Endometrial microvascular endothelial cells (primary cell): ENCODE results near the gene LSM10. TPM values are rescaled to one million over a fixed set of nuclear protein-coding genes. Genes with fewer than 3 reads are reported as not detected.

Experiments
- in situ Hi-C: cut with HindIII; loops from 2 replicates; pipeline ENCODE4 v1.10.0; 2017; ENCODE audit warnings: low sequenced_read_pairs, low pct_unique_long_range_greater_than_20kb; ENCODE audit errors: inconsistent ontology term
- total RNA-seq: library from RNA; depleted of rRNA; stranded (reverse); fragments of >200 nt; gene quantifications from one replicate; pipeline ENCODE4 v1.2.3, GENCODE V29; 2015; ENCODE audit errors: inconsistent ontology term

The LSM10 gene
- total RNA-seq = 68.4 TPM

- in situ Hi-C loops = no loop called here
Observed at GRCh38 chr1:36397378-36398230, at the start of gene LSM10. Gene LSM10 (minus strand): TSS chr1:36397908. CDS start chr1:36394129, 3,779 bp downstream.

GRCh38 chr1:36447450-36447849, 49.7 kb upstream of the LSM10 start:
- in situ Hi-C loops = no loop called here

GRCh38 chr1:36446746-36447145, 49.0 kb upstream of the LSM10 start:
- in situ Hi-C loops = no loop called here

- in situ Hi-C loops = no loop called here
Observed at GRCh38 chr1:36446271-36446670, 48.6 kb upstream of the LSM10 start.

- in situ Hi-C loops = no loop called here
Observed at GRCh38 chr1:36443297-36443696, 45.6 kb upstream of the LSM10 start.

- in situ Hi-C loops = no loop called here
Observed at GRCh38 chr1:36442337-36442736, 44.6 kb upstream of the LSM10 start.

- in situ Hi-C loops = no loop called here
Observed at GRCh38 chr1:36440646-36441045, 42.9 kb upstream of the LSM10 start.

- in situ Hi-C loops = no loop called here
Observed at GRCh38 chr1:36440044-36440443, 42.3 kb upstream of the LSM10 start.

- in situ Hi-C loops = no loop called here
Observed at GRCh38 chr1:36438715-36439114, 41.0 kb upstream of the LSM10 start.

GRCh38 chr1:36436821-36437220, 39.1 kb upstream of the LSM10 start:
- in situ Hi-C loops = no loop called here

- in situ Hi-C loops = no loop called here
Observed at GRCh38 chr1:36433102-36433501, 35.4 kb upstream of the LSM10 start.

- in situ Hi-C loops = no loop called here
Observed at GRCh38 chr1:36432616-36433015, 34.9 kb upstream of the LSM10 start.

GRCh38 chr1:36425791-36426190, 28.1 kb upstream of the LSM10 start:
- in situ Hi-C loops = no loop called here

- in situ Hi-C loops = no loop called here
Observed at GRCh38 chr1:36421649-36422048, 23.9 kb upstream of the LSM10 start.

- in situ Hi-C loops = no loop called here
Observed at GRCh38 chr1:36420836-36421317, 23.2 kb upstream of the LSM10 start.

GRCh38 chr1:36420409-36420808, 22.7 kb upstream of the LSM10 start:
- in situ Hi-C loops = no loop called here

GRCh38 chr1:36419569-36419968, 21.9 kb upstream of the LSM10 start:
- in situ Hi-C loops = no loop called here

GRCh38 chr1:36419140-36419539, 21.4 kb upstream of the LSM10 start:
- in situ Hi-C loops = no loop called here

GRCh38 chr1:36417931-36418330, 20.2 kb upstream of the LSM10 start:
- in situ Hi-C loops = no loop called here

- in situ Hi-C loops = no loop called here
Observed at GRCh38 chr1:36415661-36416326, 18.1 kb upstream of the LSM10 start.
